Measurements from ENCODE around the gene GTF2A1L. TPM values are rescaled to one million over a fixed set of nuclear protein-coding genes. Genes with fewer than 3 reads are reported as not detected.

Gene GTF2A1L
- total RNA-seq, 3 donors from 2014 or later = 0.29 to 2.9 TPM; not detected in 1

DNA sequence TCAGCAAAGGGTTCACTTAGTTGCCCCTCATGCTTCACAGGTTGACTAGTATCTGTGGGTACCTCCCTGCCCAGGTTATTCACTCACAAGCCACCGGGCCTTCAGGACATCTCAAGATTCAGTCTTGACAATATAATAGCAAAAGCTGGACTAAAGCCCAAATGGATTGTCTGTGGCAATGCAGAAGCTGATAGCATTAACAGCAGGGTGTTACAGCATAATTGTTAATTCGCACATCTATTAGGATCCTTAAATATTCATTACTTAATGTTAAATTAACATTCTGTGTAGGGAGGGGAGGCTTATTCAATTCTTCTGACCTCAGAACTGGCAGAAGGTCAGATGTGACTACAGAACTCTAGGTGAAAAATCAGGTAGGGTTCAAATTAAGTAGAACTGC, 20.2 kb upstream of the GTF2A1L start:
- H3K4me3 ChIP-seq = no peak overlapping the region
- H3K27ac ChIP-seq = no peak overlapping the region
- no peaks in the 10 kb centered on the region for H3K36me3 ChIP-seq
- H3K27me3 ChIP-seq = no peaks in the 10 kb centered on the region
- TF ChIP-seq POLR2AphosphoS5 (IDR thresholded peaks at IDR 0.05) (no peak), POLR2A (IDR thresholded peaks at IDR 0.05) (no peak)
- TF ChIP-seq, protein P1, sequence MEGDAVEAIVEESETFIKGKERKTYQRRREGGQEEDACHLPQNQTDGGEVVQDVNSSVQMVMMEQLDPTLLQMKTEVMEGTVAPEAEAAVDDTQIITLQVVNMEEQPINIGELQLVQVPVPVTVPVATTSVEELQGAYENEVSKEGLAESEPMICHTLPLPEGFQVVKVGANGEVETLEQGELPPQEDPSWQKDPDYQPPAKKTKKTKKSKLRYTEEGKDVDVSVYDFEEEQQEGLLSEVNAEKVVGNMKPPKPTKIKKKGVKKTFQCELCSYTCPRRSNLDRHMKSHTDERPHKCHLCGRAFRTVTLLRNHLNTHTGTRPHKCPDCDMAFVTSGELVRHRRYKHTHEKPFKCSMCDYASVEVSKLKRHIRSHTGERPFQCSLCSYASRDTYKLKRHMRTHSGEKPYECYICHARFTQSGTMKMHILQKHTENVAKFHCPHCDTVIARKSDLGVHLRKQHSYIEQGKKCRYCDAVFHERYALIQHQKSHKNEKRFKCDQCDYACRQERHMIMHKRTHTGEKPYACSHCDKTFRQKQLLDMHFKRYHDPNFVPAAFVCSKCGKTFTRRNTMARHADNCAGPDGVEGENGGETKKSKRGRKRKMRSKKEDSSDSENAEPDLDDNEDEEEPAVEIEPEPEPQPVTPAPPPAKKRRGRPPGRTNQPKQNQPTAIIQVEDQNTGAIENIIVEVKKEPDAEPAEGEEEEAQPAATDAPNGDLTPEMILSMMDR (IDR thresholded peaks at IDR 0.05) = no peak
- intact Hi-C loops (cut with DNase I; ENCODE audit: low total_unique reads) = no loop called here
- no peaks in the 10 kb centered on the region for H3K4me1 ChIP-seq
- H3K9me3 ChIP-seq = no peaks in the 10 kb centered on the region
- DNase-seq (ENCODE audit: low spot score in 2 of 2) = no peak

DNA sequence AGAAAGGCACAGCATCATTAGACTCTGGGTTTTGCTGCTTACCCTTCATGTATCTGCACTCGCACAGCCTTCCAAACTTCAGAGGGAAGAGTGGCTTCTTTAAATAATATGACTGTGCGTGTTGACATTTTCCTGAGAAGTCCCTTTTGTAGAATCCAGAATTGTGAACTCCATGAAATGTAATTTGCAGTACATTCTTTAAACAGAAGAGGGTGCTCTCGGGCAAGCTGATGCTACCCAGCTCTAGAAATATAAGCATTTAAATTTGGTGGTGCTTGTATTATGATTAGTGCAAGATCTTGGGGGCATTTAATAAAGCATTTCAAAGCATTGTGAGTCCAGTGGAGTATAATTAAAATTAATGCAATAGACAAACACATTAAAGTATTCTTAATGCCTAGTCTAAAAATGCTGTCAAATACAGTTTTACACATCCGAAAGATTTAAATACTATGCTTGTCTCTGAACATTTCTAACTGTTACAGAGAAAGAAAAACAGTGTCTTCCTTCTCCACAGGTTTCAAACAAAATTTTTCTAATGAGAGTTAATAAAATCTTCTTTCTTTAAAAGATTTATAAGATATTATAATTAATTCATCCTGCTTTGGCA, 17.3 kb upstream of the GTF2A1L start:
- no peak for DNase-seq (ENCODE audit: low spot score in 2 of 2)
- no peak overlapping the region for H3K27ac ChIP-seq
- no peaks in the 10 kb centered on the region for H3K4me1 ChIP-seq
- no peak for TF ChIP-seq POLR2AphosphoS5 (IDR thresholded peaks at IDR 0.05)
- TF ChIP-seq, protein P1 (IDR thresholded peaks at IDR 0.05) = peak in 2 of 3 donors; percentile 17 to 37
- no peaks in the 10 kb centered on the region for H3K9me3 ChIP-seq
- intact Hi-C loops (cut with DNase I; ENCODE audit: low total_unique reads) = no loop called here
- no peaks in the 10 kb centered on the region for H3K36me3 ChIP-seq
- H3K27me3 ChIP-seq = no peaks in the 10 kb centered on the region
- no peak overlapping the region for H3K4me3 ChIP-seq

DNA sequence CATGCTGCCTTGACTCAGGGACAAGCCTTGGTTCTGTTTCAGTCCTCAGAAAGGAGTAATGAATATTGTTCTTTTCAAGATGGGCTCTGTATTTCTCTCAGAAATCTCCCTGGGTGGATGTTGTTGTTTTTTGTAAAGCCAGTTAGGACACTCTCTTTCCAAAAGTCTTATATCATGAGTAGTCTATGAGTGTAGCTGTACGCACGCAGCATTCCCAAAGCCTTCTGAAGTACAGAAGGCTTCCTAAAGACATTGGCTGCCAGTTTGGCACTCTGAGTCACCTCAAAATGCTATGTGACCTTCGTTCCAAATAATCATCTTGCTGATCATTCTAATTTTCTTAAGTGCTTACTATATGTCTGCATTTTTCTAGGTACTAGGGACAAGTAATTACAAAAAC, 16.7 kb upstream of the GTF2A1L start:
- Histone ChIP-seq H3K4me3 (no peak overlapping the region), H3K4me1 (no peaks in the 10 kb centered on the region), H3K9me3 (no peaks in the 10 kb centered on the region), H3K27me3 (no peaks in the 10 kb centered on the region), H3K36me3 (no peaks in the 10 kb centered on the region), H3K27ac (no peak overlapping the region)
- intact Hi-C loops (cut with DNase I; ENCODE audit: low total_unique reads) = no loop called here
- no peak for TF ChIP-seq POLR2AphosphoS5 (IDR thresholded peaks at IDR 0.05)
- TF ChIP-seq POLR2A (IDR thresholded peaks at IDR 0.05) = no peak
- no peak for DNase-seq (ENCODE audit: low spot score in 2 of 2)

DNA sequence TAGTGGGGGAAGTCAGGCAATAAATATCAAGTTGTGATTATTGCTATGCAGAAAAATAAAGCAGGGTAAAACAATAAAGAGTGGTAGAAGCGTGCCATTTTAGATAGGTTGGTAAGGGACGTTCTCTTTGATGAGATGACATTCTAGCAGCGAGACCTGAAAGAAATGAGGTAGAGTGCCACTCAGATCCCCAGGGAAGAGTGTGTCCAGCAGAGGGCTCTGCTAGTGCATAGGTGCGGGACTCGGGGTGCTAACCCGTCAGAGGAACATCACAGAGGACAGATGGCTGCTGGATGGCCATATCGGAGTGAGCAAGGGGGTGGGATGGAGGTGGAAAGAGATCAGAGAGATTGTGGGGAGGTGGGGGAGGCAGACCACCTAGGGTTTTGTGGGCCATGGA, 16.3 kb upstream of the GTF2A1L start:
- H3K27me3 ChIP-seq = no peaks in the 10 kb centered on the region
- intact Hi-C loops (cut with DNase I; ENCODE audit: low total_unique reads) = no loop called here
- H3K36me3 ChIP-seq = no peaks in the 10 kb centered on the region
- H3K4me3 ChIP-seq = no peak overlapping the region
- no peaks in the 10 kb centered on the region for H3K9me3 ChIP-seq
- no peak for DNase-seq (ENCODE audit: low spot score in 2 of 2)
- TF ChIP-seq, protein P1 (IDR thresholded peaks at IDR 0.05) = no peak
- TF ChIP-seq POLR2AphosphoS5 (IDR thresholded peaks at IDR 0.05) (no peak), POLR2A (IDR thresholded peaks at IDR 0.05) (no peak)
- no peak overlapping the region for H3K27ac ChIP-seq
- no peaks in the 10 kb centered on the region for H3K4me1 ChIP-seq

DNA sequence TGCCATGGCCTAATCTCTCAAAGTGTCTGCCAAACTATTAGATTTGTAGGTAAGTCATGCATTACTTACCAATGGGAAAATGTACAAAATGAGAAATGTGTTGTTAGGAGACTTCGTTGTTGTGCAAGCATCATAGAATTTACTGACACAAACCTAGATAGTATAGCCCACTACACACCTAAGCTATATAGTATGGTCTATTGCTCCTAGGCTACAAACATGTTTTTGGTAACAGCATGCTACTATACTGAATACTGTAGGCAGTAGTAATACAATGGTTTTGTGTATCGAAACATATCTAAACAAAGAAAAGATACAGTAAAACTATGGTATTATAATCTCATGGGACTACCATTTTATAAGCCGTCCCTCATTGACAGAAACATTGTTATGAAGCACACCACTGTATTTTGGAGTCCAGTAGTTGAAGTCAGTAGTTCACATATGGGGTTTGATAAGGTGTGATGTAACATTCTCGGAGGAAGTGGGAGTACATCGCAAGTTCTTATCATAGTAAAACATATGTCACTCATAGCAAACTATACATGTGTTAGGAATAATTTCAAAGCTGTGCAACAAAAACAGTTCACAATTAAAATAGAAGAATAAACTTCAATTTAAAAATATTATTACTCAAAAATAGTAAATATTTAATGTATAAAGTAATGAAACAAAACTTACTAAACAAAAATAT, 12.0 kb upstream of the GTF2A1L start:
- intact Hi-C loops (cut with DNase I; ENCODE audit: low total_unique reads) = loop anchor here (2.0 kb wide), 1 partner anchor 41 kb away; no protein-coding TSS in a partner anchor
- Histone ChIP-seq H3K27me3 (no peaks in the 10 kb centered on the region), H3K27ac (no peak overlapping the region), H3K9me3 (no peaks in the 10 kb centered on the region), H3K4me3 (no peak overlapping the region), H3K36me3 (no peaks in the 10 kb centered on the region), H3K4me1 (no peaks in the 10 kb centered on the region)
- DNase-seq (ENCODE audit: low spot score in 2 of 2) = no peak
- TF ChIP-seq POLR2AphosphoS5 (IDR thresholded peaks at IDR 0.05) (no peak), POLR2A (IDR thresholded peaks at IDR 0.05) (no peak)
- TF ChIP-seq, protein P1 (IDR thresholded peaks at IDR 0.05) = no peak

All from breast epithelium (tissue), 4 donors.